Right renal cortex interstitium (tissue), 3 donors: Measurements from ENCODE around the gene LRRC26. TPM values are rescaled to one million over a fixed set of nuclear protein-coding genes. Genes with fewer than 3 reads are reported as not detected.

ENCODE experiments used
- DNase-seq, 3 donors: peaks; one replicate each; pipeline ENCODE4 v3.0.0-alpha.2; 2013; ENCODE audit warnings: low read depth in 3 of 3, low spot score in 2 of 3
- polyA plus RNA-seq, 3 donors: library from polyadenylated mRNA; unstranded; fragments of 120-200 nt; gene quantifications; one replicate each; pipeline ENCODE4 v1.2.1, GENCODE V29; 2013; ENCODE audit not compliant: insufficient read length in 3 of 3

Gene LRRC26
- polyA plus RNA-seq, 3 donors: not detected

DNA sequence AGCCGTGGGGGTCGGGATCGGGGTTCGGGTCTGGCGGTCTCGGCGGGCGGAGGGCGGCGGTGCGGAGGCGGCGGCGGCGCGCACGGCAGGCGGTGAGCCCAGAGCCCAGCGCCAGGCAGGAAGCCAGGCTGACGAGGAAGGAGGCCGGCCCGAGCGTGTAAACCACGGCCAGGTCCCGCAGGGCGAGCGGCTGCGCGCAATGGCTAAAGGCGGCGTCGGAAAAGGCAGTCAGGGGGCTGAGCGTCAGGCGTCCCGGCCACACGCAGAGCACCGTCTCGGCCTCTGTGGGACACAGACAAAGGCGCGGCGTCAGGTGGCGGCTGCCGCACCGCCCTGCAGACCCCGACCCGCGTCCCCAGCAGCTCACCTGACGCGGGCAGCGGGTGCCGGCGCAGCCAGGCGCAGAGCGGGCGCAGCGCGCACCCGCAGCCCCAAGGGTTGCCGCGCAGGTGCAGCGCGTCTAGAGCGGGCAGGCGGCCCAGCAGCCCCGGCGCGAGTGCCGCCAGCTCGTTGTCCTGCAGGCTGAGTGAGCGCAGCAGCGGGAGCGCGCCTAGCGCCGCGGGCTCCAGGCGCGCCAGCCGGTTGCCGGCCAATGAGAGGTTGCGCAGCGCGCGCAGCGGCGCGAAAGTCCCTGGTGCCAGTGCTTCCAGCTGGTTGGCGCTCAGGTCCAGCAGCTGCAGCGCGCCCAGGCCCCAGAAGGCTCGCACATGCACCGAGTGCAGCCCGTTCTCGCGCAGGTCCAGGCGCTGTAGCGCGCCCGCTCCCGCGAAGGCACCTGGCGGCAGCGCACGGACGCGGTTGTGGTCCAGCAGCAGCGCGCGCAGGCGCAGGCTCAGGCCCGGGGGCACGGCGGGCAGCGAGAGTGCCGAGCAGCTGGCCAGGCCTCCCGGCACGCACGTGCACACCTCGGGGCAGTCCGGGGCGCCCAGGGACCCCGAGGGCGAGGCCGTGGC lies 671 bp downstream of the LRRC26 start:
- DNase-seq: peak in 1 of 3 donors; percentile 29

DNA sequence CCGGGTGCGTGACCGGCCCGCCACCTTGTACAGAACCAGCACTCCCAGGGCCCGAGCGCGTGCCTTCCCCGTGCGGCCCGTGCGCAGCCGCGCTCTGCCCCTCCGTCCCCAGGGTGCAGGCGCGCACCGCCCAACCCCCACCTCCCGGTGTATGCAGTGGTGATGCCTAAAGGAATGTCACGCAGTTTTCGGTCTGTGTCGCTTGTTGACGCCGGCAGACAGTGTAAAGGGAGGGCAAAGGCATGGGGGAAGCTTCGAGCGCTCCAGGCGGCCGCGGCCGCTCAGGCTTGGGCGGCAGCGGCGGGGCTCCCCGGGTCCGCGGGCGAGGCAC lies 1.3 kb downstream of the LRRC26 start:
- DNase-seq: no peak

DNA sequence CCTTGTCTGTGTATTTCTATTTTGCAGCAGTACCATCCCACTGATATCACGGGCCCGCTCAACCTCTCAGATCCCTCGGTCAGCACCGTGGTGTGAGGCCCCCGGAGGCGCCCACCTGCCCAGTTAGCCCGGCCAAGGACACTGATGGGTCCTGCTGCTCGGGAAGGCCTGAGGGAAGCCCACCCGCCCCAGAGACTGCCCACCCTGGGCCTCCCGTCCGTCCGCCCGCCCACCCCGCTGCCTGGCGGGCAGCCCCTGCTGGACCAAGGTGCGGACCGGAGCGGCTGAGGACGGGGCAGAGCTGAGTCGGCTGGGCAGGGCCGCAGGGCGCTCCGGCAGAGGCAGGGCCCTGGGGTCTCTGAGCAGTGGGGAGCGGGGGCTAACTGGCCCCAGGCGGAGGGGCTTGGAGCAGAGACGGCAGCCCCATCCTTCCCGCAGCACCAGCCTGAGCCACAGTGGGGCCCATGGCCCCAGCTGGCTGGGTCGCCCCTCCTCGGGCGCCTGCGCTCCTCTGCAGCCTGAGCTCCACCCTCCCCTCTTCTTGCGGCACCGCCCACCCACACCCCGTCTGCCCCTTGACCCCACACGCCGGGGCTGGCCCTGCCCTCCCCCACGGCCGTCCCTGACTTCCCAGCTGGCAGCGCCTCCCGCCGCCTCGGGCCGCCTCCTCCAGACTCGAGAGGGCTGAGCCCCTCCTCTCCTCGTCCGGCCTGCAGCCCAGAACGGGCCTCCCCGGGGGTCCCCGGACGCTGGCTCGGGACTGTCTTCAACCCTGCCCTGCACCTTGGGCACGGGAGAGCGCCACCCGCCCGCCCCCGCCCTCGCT lies 1.9 kb downstream of the LRRC26 start:
- DNase-seq: no peak

DNA sequence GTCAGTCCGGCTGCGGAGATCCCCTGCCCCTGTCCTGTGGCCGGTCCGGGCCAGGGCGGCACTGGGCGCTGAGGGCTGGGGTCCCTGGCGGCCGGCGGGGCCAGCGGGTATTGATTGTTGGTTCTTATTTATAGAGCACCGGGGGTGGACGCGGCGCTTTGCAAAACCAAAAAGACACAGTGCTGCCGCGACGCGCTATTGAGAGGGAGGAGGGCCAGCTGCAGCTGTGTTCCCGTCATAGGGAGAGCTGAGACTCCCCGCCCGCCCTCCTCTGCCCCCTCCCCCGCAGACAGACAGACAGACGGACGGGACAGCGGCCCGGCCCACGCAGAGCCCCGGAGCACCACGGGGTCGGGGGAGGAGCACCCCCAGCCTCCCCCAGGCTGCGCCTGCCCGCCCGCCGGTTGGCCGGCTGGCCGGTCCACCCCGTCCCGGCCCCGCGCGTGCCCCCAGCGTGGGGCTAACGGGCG lies 2.5 kb downstream of the LRRC26 start:
- no peak for DNase-seq

DNA sequence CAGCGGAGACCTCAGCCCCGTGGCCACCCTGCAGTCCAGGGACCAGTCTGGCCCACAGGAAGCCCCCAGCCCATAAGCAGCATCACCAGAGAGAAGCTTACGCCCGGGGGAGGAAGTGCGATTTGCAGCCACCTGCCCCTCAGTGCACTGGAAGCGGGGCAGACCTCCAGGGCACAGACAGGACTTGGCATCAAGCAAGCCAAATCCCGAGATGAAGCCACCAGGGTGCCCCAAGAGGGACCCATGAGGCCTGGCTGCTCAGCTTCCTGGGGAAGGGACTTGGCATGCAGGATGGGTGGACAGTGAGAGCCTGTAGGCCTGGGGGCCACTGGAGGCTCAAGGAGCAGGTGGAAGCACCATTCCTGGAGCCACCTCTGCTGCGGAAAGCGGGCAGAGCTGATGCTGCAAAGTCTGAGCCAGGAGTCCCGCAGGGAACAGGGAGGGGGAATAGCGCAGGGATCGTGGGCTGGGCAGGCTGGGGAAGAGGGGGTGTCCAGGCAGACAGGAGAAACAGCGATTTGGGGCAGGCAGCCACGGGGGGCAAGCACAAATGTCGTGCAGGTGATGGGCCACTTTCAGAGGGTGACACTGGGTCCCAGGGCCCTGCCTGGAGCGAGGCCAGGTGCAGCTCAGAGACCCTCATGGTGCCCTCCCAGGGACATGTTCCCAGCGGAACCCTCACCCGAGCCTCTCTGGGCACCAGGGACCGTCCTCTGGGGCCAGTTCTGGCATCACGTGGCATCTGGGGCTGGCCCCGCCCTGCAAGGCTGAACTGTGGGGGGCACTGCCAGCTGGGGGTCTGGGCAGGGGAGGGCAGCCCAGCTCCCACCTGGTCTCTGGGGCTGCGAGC lies 3.2 kb downstream of the LRRC26 start:
- DNase-seq: no peak

DNA sequence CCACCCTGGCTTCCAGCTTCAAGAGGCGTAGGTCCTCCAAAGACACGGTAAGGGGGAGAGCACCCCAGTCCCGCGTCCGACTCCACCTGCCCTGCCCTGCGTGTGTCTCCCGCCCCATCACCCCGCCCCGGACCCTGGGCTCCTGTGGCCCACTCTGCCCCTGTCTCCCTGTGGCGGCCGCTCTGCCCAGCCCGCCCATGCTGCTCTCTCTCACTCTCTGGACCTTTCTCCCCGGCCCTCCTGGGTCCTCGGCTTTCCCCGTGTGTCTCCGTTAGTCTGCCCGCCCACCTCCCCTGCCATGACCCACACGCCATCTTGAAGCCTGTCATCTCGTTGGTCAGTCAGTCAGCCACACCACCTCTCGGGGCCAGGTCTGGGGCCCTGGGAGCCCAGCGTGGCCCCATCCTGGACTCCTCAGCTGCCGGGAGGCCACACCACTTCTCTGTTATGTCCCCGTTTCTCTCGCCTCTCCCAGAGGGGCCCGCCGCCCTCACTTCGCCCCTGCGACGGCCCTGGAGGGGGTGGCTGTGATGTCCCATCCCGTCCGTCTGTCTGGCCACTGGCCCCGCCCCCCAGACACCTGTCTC lies 4.5 kb downstream of the LRRC26 start:
- DNase-seq: no peak

DNA sequence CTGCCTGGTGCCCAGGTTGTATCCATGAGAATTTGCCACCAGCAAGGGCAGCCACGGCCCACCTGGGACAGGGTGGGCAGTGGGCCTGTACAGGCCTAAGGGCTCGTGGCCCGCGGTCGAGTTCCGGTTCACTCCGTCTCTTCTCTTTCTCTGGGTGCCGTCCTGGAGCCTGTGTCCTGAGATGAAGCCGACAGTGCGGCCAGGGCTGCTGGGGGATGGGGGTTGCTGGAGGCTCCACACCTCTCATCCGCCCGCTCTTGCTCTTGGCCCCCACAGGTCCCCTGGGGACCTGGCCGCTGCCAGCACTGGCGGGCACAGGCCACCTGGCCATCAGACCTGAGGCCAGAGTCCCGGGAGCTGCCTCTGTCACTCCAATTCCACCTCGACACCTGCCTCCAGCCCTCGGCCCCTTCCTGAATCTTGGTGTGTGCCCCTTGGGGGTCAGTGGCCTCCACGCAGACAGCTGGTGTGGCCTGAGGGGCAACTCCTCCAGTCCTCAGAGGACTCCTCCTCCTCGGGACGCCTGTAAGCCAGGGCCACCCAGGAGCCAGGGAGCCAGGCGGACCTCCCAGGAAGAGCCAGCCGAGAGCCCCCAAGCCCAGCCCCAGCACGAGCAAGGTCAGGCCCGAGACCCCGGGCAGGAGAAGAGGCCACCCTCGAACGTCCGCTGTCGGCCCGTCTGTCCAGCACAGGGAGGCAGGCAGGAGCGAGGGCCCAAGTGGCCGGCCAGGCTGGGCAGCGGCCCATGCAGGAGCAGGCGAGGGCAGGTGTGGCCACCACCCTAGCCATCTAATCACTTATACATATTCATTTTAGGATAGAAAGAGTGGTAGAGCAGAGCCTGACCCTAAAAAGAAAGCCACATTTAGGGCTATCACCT lies 5.2 kb downstream of the LRRC26 start:
- no peak for DNase-seq

DNA sequence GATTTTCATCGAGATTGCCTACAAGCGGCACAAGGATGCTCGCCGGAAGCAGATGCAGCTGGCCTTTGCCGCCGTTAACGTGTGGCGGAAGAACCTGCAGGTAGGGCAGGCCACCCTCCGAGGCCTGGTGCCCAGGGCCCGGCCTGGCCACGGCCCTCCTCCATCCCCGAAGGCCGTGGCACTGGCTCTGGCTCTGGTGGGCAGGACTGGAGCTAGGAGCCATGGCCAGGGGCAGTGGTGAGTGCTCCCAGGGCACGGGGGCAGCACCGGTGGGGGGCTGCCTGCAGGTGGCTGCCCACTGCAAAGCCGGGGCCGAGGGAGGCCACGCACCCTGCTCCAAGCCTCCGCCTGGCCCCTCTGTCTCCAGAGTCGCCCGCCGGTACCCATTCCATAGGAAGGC lies 6.0 kb downstream of the LRRC26 start:
- DNase-seq: no peak

DNA sequence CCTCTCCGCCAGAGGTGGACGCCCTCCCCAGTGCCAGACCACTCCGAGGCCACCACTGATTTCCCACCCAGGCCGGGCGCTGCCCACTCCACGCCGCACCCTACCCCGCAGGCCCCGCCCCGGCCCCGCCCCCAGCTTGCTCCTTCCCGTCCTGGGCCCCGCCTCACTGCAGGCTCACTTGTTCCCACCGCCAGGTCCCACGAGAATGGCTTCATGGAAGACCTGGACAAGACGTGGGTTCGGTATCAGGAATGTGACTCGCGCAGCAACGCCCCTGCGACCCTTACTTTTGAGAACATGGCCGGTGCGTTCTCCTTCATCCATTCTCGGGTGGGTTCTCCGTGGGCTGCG lies 6.5 kb downstream of the LRRC26 start:
- no peak for DNase-seq

DNA sequence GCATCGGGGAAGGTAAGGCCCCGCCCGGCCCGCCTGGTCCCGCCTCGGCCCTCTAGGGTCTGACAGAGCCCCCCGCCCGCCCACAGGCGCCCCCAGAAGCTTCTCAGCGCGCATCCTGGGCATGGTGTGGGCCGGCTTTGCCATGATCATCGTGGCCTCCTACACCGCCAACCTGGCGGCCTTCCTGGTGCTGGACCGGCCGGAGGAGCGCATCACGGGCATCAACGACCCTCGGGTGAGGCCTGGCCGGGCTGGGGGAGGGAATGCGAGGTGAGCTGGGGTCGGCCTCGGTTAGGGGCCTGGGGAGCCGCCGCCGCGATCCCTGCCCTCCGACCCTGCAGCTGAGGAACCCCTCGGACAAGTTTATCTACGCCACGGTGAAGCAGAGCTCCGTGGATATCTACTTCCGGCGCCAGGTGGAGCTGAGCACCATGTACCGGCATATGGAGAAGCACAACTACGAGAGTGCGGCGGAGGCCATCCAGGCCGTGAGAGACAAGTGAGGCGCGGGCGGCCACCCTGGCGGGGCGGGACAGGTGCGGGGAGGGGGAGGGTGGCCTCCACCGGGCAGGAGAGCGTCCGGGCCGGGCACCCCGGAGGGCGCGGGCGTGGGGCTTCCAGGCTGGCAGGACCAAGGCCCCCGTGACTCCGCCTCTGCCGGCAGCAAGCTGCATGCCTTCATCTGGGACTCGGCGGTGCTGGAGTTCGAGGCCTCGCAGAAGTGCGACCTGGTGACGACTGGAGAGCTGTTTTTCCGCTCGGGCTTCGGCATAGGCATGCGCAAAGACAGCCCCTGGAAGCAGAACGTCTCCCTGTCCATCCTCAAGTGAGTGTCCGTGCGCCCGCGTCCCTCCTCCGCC lies 7.1 kb downstream of the LRRC26 start:
- no peak for DNase-seq

DNA sequence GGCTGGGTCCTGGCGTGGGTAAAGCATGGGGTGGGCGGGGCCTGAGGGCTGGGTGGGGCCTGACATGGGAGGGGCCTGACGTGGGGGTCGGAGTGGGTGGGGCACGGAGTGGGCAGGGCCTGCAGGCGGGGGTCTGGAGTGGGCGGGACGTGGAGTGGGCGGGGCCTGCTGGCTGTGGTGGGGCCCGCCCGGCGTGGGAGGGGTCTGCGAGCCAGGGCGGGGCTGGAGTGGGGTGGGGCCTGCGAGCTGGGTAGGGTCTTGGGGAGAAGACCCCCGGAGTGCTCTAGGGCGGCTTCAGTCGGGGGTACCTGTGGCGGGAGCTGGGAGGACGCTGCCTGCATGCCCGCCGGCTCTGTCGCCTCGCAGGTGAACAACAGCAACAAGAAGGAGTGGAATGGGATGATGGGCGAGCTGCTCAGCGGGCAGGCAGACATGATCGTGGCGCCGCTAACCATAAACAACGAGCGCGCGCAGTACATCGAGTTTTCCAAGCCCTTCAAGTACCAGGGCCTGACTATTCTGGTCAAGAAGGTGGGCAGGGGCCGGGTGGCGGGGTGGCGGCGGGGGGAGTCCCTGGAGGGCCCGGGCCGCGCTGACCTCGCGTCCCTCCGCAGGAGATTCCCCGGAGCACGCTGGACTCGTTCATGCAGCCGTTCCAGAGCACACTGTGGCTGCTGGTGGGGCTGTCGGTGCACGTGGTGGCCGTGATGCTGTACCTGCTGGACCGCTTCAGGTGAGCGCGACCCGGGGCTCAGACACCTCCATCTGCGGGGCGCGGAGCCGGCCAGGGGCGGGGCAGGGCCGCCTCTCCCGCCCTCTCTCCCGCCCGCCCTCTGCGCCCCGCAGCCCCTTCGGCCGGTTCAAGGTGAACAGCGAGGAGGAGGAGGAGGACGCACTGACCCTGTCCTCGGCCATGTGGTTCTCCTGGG lies 8.0 kb downstream of the LRRC26 start:
- DNase-seq: no peak

DNA sequence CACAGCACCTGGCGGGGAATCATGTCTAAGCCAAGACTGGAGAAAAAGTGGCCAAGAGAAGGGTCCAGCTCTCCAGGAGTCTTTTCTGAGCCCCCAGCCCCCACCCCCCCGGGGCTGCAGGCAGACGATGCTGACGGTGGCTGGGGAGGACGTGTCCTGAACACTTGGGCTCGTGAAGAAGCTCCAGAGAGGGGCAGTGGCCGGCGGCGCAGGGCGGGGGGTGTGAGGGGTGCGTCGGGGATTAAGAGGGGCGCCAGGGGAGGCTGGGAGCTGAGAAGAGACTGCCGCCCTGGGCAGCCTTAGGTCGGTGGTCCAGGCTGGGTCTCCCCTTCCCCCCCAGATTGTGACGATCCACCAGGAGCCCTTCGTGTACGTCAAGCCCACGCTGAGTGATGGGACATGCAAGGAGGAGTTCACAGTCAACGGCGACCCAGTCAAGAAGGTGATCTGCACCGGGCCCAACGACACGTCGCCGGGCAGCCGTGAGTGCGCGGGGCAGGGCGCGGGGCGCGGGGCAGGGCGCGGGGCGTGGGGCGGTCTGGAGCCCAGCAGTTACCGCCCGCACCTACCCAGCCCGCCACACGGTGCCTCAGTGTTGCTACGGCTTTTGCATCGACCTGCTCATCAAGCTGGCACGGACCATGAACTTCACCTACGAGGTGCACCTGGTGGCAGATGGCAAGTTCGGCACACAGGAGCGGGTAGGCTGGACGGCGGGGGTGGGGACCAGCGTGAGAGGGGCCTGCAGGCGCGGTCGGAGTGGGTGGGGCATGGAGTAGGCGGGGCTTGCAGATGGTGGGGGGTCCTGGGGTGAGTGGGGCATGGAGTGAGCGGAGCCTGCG lies 8.9 kb downstream of the LRRC26 start:
- no peak for DNase-seq

DNA sequence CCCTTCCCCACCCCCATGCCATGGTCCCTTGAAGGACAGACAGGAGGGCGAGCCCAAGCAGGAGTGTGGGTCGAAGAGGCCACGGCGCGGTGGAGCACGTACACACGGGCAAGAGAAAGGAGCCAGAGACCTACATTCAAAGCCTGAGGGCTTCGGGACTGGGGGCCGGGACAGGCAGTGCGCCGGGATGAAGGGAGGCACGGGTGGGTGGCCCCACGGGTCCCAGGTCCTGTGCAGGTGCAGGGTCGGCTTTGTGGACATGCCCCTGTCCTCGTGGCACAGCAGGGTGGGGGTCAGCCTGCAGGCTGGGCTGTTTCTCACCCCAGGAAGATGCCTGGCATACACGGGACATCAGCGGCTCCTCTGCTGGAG lies 9.8 kb downstream of the LRRC26 start:
- no peak for DNase-seq

DNA sequence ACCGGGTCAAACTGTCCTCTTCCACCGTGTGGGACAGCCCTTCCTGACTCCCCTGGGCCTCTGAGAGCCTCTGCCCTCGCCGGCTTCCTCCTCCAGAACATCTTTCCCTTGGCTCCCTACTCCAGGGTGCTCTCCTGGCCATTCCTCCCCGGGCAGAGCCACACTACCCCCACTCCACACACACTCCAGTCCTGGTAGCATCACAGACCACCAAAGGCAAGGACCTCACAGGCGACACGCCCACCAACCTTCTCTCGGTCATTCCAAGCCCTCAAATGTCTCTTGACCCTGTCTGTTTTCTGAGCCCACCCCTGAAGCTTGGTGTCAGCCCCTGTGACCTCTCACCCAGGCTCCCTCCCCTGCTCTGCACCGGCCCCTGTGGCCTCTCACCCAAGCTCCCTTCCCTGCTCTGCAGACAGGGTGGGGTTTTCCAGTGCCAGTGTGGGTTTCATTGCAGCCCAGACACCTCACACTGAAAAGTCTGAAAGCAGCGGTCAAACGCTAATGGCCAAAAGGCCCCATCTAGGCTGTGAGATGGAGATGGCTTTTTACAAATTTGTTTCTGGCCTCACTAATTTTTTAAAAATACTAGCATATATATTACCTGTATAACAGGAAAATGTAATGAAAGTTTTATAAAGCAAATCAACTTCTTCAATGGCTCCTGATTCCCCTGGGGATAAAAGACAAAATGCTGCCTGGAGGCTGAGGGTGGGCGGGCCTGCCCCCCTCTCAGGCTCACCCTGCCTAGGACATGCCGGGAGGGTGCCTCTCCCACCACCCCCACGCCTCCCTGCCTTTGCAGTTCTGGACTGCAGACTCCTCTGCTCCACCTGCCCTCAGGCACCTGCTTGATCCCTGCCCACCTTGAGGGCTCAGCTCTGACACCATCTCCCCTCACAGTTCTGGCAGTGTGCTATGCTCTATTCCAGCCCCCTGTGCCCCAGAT lies 10.5 kb downstream of the LRRC26 start:
- no peak for DNase-seq

DNA sequence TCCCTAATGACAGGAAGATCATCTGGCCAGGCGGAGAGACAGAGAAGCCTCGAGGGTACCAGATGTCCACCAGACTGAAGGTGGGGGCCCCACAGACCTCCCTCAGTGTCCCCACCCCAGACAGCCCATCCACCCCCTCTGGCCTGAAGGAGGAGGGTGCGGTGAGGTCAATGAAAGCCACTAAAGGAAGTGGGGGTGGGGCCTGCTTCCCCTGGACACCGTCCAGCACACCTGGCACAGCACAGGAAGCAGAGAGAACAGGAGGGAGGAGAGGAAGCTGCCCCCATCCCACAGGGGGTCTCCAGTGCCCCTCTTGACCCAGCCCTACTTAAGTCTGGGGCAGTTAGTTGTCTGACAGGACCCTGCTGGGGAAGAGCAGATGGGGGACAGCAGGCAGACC lies 11.2 kb downstream of the LRRC26 start:
- DNase-seq: no peak
